H1 (cell line): Measurements from ENCODE around the gene EIF3B. TPM values are rescaled to one million over a fixed set of nuclear protein-coding genes. Genes with fewer than 3 reads are reported as not detected.

Source experiments
- CTCF ChIA-PET: fragments of 300-600 bp; sonication (Branson Sonifier 250); formaldehyde crosslinking; loops from one replicate; lab custom pipeline; 2021; ENCODE audit not compliant: partially characterized antibody; lab: Charles Lee
- POLR2A ChIA-PET: fragments of 300-600 bp; sonication (Branson Sonifier 250); formaldehyde crosslinking; loops from one replicate; lab custom pipeline; 2021; ENCODE audit warnings: inconsistent platforms; ENCODE audit not compliant: partially characterized antibody; lab: Charles Lee
- DNase-seq, 2 experiments: peaks; one replicate each; pipeline versions ENCODE4 v3.0.0 to v3.0.0-alpha.2; 2010 to 2022; ENCODE audit warnings: low spot score in 2 of 2, low read depth in 1 of 2, mixed read lengths in 1 of 2
- FAIRE-seq: peaks from 2 replicates; lab custom pipeline; 2011; peaks lifted over from hg19 to GRCh38; lab: Jason Lieb, UNC
- H2AFZ ChIP-seq: 2 replicates; pipeline ENCODE4 v1.8.1; 2012; ENCODE audit warnings: low read length, inconsistent platforms
- H2AK5ac ChIP-seq: 2 replicates; pipeline ENCODE4 v1.6.1; 2013; ENCODE audit warnings: low read depth, low read length
- H2BK120ac ChIP-seq: replicated peaks from 2 replicates; pipeline ENCODE3; 2013; ENCODE audit warnings: low read depth, low read length, inconsistent platforms
- H2BK12ac ChIP-seq: 2 replicates; pipeline ENCODE4 v1.6.1; 2013; ENCODE audit warnings: low read depth, low read length
- H2BK15ac ChIP-seq: 2 replicates; pipeline ENCODE4 v1.6.1; 2013; ENCODE audit warnings: low read length
- H2BK20ac ChIP-seq: 2 replicates; pipeline ENCODE4 v1.6.1; 2013; ENCODE audit warnings: low read length
- H2BK5ac ChIP-seq: 2 replicates; pipeline ENCODE4 v1.6.1; 2013; ENCODE audit warnings: low read depth, low read length
- H3K14ac ChIP-seq: 2 replicates; pipeline ENCODE4 v1.6.1; 2013; ENCODE audit warnings: inconsistent platforms; ENCODE audit not compliant: insufficient read length
- H3K18ac ChIP-seq: 2 replicates; pipeline ENCODE4 v1.6.1; 2013; ENCODE audit warnings: low read length; ENCODE audit errors: extremely low read depth
- H3K23ac ChIP-seq: 2 replicates; pipeline ENCODE4 v1.6.1; 2013; ENCODE audit warnings: inconsistent platforms; ENCODE audit not compliant: insufficient read length
- H3K23me2 ChIP-seq: 2 replicates; pipeline ENCODE4 v1.6.1; 2013; ENCODE audit warnings: low read depth, low read length
- H3K27ac ChIP-seq: 2 replicates; pipeline ENCODE4 v1.6.1; 2011; ENCODE audit warnings: low read depth, low read length, inconsistent platforms
- H3K27me3 ChIP-seq, 4 experiments: replicated peaks in 1 of 4; 1 replicate in 1 of 4; 2 replicates in 3 of 4; pipeline versions ENCODE4 v1.6.1 to v1.8.1; 2011 to 2013; ENCODE audit warnings: low read length in 3 of 4, mild to moderate bottlenecking in 3 of 4, inconsistent platforms in 2 of 4, mixed read lengths in 2 of 4, moderate library complexity in 1 of 4; ENCODE audit not compliant: control insufficient read depth in 3 of 4, insufficient read depth in 3 of 4; ENCODE audit errors: extremely low read depth in 1 of 4
- H3K36me3 ChIP-seq, 4 experiments: 2 replicates each; pipeline versions ENCODE4 v1.6.1 to v1.8.1; 2011 to 2013; ENCODE audit warnings: mild to moderate bottlenecking in 4 of 4, low read length in 3 of 4, moderate library complexity in 2 of 4, control low read depth in 1 of 4, inconsistent platforms in 1 of 4; ENCODE audit not compliant: insufficient read depth in 4 of 4, control insufficient read depth in 2 of 4
- H3K4ac ChIP-seq: replicated peaks from 2 replicates; pipeline ENCODE3; 2013; ENCODE audit warnings: low read length, low read depth, mixed read lengths, inconsistent platforms; ENCODE audit not compliant: insufficient read length
- H3K4me1 ChIP-seq, 4 experiments: replicated peaks in 1 of 4; 1 replicate in 1 of 4; 2 replicates in 3 of 4; pipeline versions ENCODE4 v1.6.1 to v1.8.1; 2011 to 2013; ENCODE audit warnings: low read length in 3 of 4, inconsistent platforms in 2 of 4, mixed read lengths in 1 of 4; ENCODE audit not compliant: insufficient read depth in 4 of 4, control insufficient read depth in 3 of 4
- H3K4me2 ChIP-seq, 2 experiments: 2 replicates each; pipeline versions ENCODE4 v1.6.1 to v1.8.1; 2011 to 2013; ENCODE audit warnings: low read depth in 2 of 2, low read length in 2 of 2, control low read depth in 1 of 2, inconsistent platforms in 1 of 2, mild to moderate bottlenecking in 1 of 2; ENCODE audit not compliant: insufficient read depth in 1 of 2
- H3K4me3 ChIP-seq, 4 experiments: fragments of 200-600, 300-600 bp in 1 of 4; sonication (generic), shearing (Covaris generic), sonication (Bioruptor Twin) in 1 of 4; 2 replicates each; pipeline versions ENCODE4 v1.5.1 to v1.8.1; 2011 to 2016; ENCODE audit warnings: low read length in 4 of 4, low read depth in 3 of 4, control low read depth in 2 of 4, inconsistent platforms in 2 of 4, mild to moderate bottlenecking in 2 of 4, mixed read lengths in 1 of 4, moderate library complexity in 1 of 4; ENCODE audit not compliant: insufficient read depth in 2 of 4; ENCODE audit errors: extremely low read depth in 1 of 4
- H3K56ac ChIP-seq: replicated peaks from 2 replicates; pipeline ENCODE3; 2013; ENCODE audit warnings: low read depth, mild to moderate bottlenecking, mixed read lengths, low read length, inconsistent platforms; ENCODE audit not compliant: insufficient read length
- H3K79me1 ChIP-seq: 2 replicates; pipeline ENCODE4 v1.6.1; 2013; ENCODE audit warnings: low read depth, low read length, control low read depth
- H3K79me2 ChIP-seq, 2 experiments: 2 replicates each; pipeline versions ENCODE4 v1.6.1 to v1.8.1; 2012 to 2013; ENCODE audit warnings: low read length in 2 of 2, mild to moderate bottlenecking in 2 of 2, inconsistent platforms in 1 of 2; ENCODE audit not compliant: insufficient read depth in 2 of 2, control insufficient read depth in 1 of 2
- H3K9ac ChIP-seq, 4 experiments: replicated peaks in 1 of 4; 1 replicate in 1 of 4; 2 replicates in 3 of 4; pipeline versions ENCODE4 v1.6.1 to v1.8.1; 2011 to 2013; ENCODE audit warnings: low read depth in 3 of 4, low read length in 3 of 4, control low read depth in 2 of 4, mild to moderate bottlenecking in 2 of 4, moderate library complexity in 2 of 4, inconsistent platforms in 1 of 4; ENCODE audit errors: extremely low read depth in 1 of 4
- H3K9me3 ChIP-seq, 2 experiments: 2 replicates each; pipeline versions ENCODE4 v1.6.1 to v1.8.1; 2012 to 2013; ENCODE audit warnings: mild to moderate bottlenecking in 2 of 2, moderate library complexity in 2 of 2, control low read depth in 1 of 2, inconsistent platforms in 1 of 2, low read depth in 1 of 2, low read length in 1 of 2, mixed read lengths in 1 of 2; ENCODE audit not compliant: insufficient read depth in 2 of 2
- H4K20me1 ChIP-seq, 2 experiments: replicated peaks in 1 of 2; 2 replicates each; pipeline versions ENCODE3 to v1.8.1; 2011 to 2013; ENCODE audit warnings: inconsistent platforms in 2 of 2, low read length in 2 of 2, mild to moderate bottlenecking in 1 of 2; ENCODE audit not compliant: insufficient read depth in 2 of 2, control insufficient read depth in 1 of 2
- H4K5ac ChIP-seq: 2 replicates; pipeline ENCODE4 v1.6.1; 2013; ENCODE audit warnings: low read length, low read depth, mixed read lengths, inconsistent platforms; ENCODE audit not compliant: insufficient read length
- H4K8ac ChIP-seq: 2 replicates; pipeline ENCODE4 v1.8.0; 2013; ENCODE audit warnings: mild to moderate bottlenecking, moderate library complexity, low read length, inconsistent platforms; ENCODE audit not compliant: insufficient read depth; ENCODE audit errors: extremely low read depth
- H4K91ac ChIP-seq: replicated peaks from 2 replicates; pipeline ENCODE3; 2013; ENCODE audit warnings: low read length, mixed read lengths, inconsistent platforms; ENCODE audit not compliant: insufficient read length
- CBX8 ChIP-seq: fragments of 300-800, 300-1000 bp; sonication (generic); IDR thresholded peaks from 2 replicates; pipeline ENCODE4 v1.7.1; 2016; ENCODE audit warnings: low read depth, low read length, borderline replicate concordance
- NRF1 ChIP-seq: IDR thresholded peaks from 2 replicates; pipeline ENCODE4 v1.6.1; 2011; ENCODE audit warnings: mild to moderate bottlenecking, low read depth, low read length, improper control_type of control experiment
- POLR2AphosphoS5 ChIP-seq: IDR thresholded peaks from 2 replicates; pipeline ENCODE4 v1.6.1; 2011; ENCODE audit warnings: low read depth, low read length
- SIRT6 ChIP-seq: IDR thresholded peaks from one replicate; pipeline ENCODE4 v1.7.1; 2012; ENCODE audit warnings: low read length, inconsistent platforms
- TBP ChIP-seq: IDR thresholded peaks from 2 replicates; pipeline ENCODE4 v1.6.1; 2011; ENCODE audit warnings: low read depth, low read length, improper control_type of control experiment
- WGBS, 2 experiments: shearing (Covaris generic) in 1 of 2; methylation state at CpG; one replicate each; pipeline versions ENCODE4 v1.1.6 to v1.1.7; 2013 to 2015; ENCODE audit warnings: low lambda C conversion rate in 2 of 2, mixed read lengths in 2 of 2, inconsistent platforms in 1 of 2, low coverage in 1 of 2, missing lambda C conversion rate in 1 of 2; ENCODE audit not compliant: insufficient replicate concordance in 2 of 2, insufficient coverage in 1 of 2, insufficient read length in 1 of 2; ENCODE audit errors: extremely low coverage in 1 of 2, missing lambda C conversion rate in 1 of 2; 5-methylcytosine and 5-hydroxymethylcytosine counted together
- polyA plus RNA-seq, 7 experiments: library from polyadenylated mRNA; depleted of rRNA in 3 of 7; stranded (reverse) in 5 of 7; unstranded in 2 of 7; fragments of >200 nt in 5 of 7; fragments of 200-250 nt in 2 of 7; gene quantifications; 1 replicate in 5 of 7; 2 replicates in 1 of 7; 4 replicates in 1 of 7; pipeline versions ENCODE4 v1.2.1 to v1.2.3, GENCODE V29; 2011 to 2013; ENCODE audit warnings: missing spikeins in 2 of 7, mixed read lengths in 2 of 7
- total RNA-seq: library from RNA; stranded (reverse); fragmentation: NEBNext Ultra II Directional; extraction: Animal tissue kit (Norgen Biotek cat#: 25700); gene quantifications from 2 replicates; pipeline ENCODE4 v1.2.1, GENCODE V29; 2021

The EIF3B gene
- total and polyA plus RNA-seq, 2 of the 8 experiments (the other 6 are each of a cell fraction or from before 2014, with no cell fraction given) = 167 to 316 TPM

GRCh38 chr7:2307690-2308107, 46.9 kb upstream of the EIF3B start:
- Histone ChIP-seq H3K9ac (no peak overlapping the region), H3K79me1 (peaks cover 6% of the 10 kb centered on the region), H4K8ac (no peak overlapping the region), H2AFZ (no peak overlapping the region), H3K23ac (no peak overlapping the region), H4K91ac (no peak overlapping the region), H3K27me3 (no peaks in the 10 kb centered on the region), H3K27ac (no peak overlapping the region), H3K4me1 (peaks cover 4 to 10% (median 5%) of the 10 kb centered on the region in 4 experiments), H2BK15ac (no peak overlapping the region), H4K5ac (no peak overlapping the region), H2BK20ac (no peak overlapping the region), H3K79me2 (peaks cover 0 to 62% of the 10 kb centered on the region in 2 experiments; a peak in 3 of 4 replicates), H2BK120ac (no peak overlapping the region), H3K36me3 (no peaks in the 10 kb centered on the region), H3K4ac (no peak overlapping the region), H3K4me3 (no peak overlapping the region), H3K4me2 (no peak overlapping the region), H2BK5ac (no peak overlapping the region), H3K23me2 (no peaks in the 10 kb centered on the region), H3K9me3 (peaks cover 0 to 9% of the 10 kb centered on the region in 2 experiments; a peak in 1 of 4 replicates), H4K20me1 (no peaks in the 10 kb centered on the region), H3K14ac (no peak overlapping the region), H3K56ac (no peak overlapping the region), H2BK12ac (no peak overlapping the region), H3K18ac (no peak overlapping the region), H2AK5ac (no peak overlapping the region)
- FAIRE-seq (no peak), DNase-seq (no peak)
- ChIA-PET POLR2A (interaction anchor here (1.0 to 1.5 kb wide), 3 partner anchors 10 to 40 kb away, joined by 3 read pairs; no protein-coding TSS in a partner anchor), CTCF (no interaction called here)
- WGBS, 2 experiments = 87% methylated on average over 7 of the region's 7 CpGs; no CpG with 5 or more reads in 1 of the 2 experiments
- TF ChIP-seq TBP (no peak), CBX8 (no peak), NRF1 (no peak), POLR2AphosphoS5 (no peak), SIRT6 (no peak)
